CD1c-positive myeloid dendritic cell (primary cell): ENCODE results near the gene TBL1XR1.
"Not testable (repeated sequence)": the region's sequence is repeated elsewhere in the genome, so short reads cannot be mapped to it uniquely, and the experiment has no call there.

Experiments
- DNase-seq: peaks from one replicate; pipeline ENCODE4 v3.0.0-alpha.2; 2016; ENCODE audit errors: extremely low spot score

TBL1XR1 gene

GRCh38 chr3:177141899-177142646, 55.2 kb downstream of the TBL1XR1 start:
- no peak for DNase-seq

- DNase-seq, result no peak
These were observed 55.8 kb downstream of the TBL1XR1 start for GRCh38 chr3:177141471-177141870.

DNA sequence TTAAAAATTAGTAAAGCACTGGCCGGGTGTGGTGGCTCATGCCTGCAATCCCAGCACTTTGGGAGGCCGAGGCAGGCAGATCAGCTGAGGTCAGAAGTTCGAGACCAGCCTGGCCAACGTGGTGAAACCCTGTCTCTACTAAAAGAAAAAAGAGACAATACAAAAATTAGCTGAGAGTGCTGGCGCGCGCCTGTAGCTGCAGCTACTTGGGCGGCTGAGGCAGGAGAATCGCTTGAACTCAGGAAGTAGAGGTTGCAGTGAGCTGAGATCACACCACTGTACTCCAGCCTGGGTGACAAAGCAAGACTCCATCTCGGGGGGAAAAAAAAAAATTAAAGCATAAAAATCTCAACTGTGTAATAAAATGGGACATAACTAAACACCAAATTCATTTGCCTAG, 58.1 kb downstream of the TBL1XR1 start:
- DNase-seq, result not testable (repeated sequence)

DNA sequence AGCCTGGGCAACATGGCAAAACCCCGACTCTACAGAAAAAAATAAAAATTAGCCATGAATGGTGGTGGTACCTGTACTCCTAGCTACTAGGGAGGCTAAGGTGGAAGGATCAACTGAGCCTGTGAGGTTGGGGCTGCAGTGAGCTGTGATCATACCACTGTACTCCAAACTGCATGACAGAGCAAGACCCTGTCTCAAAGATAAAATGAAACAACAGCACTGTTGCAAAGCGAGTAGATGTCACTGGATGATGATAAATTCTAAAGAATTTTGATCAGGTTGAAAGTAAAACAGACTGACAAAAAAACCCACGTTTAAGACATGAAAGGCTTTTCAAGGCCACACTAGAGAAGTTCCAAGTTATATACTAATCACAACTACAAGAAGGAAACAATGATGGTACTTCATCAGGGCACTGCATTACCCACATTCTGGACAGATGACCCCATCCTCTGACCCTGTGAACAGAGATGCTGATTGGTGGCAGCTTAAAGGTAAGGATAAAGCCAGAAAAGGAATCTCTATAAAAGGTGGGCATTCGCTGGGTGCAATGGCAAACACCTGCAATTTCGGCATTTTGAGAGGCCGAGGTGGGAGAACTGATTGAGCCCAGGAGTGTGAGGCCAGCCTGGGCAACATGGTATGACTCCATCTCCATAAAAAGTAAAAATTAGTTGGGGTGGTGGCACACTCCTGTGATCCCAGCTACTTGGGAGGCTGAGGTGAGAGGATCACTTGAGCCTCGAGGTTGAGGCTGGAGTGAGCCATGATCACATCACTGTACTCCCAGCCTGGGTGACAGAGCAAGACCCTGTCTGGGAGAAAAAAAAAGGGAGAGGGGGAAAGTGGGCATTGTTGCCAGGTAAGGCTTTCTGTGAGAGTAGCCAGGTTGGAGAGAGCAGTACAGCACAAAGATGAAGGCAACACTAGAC, 59.2 kb downstream of the TBL1XR1 start:
- no peak for DNase-seq

- DNase-seq, result no peak
These were observed 60.5 kb downstream of the TBL1XR1 start for GRCh38 chr3:177136741-177137140.

DNA sequence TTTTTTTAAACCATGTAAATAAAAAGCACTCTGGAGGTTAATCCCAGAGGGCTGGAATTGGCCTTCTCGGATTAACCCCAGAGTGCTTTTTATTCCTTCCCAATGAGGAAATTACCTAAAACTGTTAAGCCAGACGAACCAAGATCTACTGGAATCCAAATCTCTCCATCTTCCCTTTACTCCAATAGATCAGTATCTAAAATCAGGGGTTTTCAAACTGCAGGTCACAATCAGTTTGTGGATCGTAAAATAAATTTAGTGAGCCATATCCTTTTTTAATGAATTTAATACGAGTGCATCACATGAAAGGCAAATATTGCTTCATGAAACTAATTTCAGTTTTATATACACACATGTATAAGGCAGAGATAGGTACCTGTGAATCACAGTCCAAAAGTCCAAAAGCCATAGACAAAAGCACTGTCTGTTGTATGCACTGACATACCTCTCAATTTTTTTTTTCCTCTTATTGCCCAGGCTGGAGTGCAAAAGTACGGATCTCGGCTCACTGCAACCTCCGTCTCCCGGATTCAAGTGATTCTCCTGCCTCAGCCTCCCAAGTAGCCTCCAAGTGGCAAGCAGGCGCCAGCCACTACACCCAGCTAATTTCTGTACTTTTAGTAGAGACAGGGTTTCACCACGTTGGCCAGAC, 61.3 kb downstream of the TBL1XR1 start:
- DNase-seq, result no peak

DNA sequence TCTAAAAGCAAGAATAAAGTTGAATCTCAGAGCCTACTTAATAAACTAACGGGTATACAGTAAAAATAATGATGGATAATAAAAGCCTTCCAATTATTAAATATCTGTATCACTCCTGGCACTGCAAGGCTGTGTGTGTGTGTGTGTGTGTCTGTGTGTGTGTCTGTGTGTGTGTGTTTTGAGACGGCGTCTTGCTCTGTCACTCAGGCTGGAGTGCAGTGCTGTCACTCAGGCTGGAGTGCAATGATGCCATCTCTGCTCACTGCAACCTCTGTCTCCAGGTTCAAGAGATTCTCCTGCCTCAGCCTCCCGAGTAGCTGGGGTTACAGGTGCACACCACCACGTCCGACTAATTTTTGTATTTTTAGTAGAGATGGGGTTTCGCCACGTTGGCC, 62.5 kb downstream of the TBL1XR1 start:
- no peak for DNase-seq

- peak; percentile 40 for DNase-seq
These were observed 63.1 kb downstream of the TBL1XR1 start for GRCh38 chr3:177133860-177134815.

GRCh38 chr3:177131927-177132636, 65.2 kb downstream of the TBL1XR1 start:
- DNase-seq, result no peak

- no peak for DNase-seq
These were observed 70.3 kb downstream of the TBL1XR1 start for GRCh38 chr3:177127008-177127407.

- DNase-seq, result no peak
These were observed 71.1 kb downstream of the TBL1XR1 start for GRCh38 chr3:177126015-177126773.

DNA sequence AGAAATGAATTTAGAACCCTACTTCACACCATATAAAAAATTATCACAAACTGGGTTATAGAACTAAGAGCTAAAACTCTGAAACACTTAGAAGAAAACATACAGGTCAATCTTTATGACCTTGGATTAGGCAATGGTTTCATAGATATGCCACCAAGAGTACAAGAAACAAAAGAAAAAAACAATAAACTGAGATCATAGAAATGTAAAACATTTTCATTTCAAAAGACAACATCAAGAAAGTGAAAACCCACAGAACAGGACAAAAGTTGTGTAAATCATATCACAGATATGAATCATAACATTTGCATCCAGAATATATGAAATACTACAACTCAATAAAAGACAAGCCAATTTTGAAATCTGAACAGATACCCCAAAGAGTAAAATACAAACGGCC, 72.4 kb downstream of the TBL1XR1 start:
- DNase-seq, result no peak

GRCh38 chr3:177123822-177124221, 73.5 kb downstream of the TBL1XR1 start:
- no peak for DNase-seq

- DNase-seq, result no peak
These were observed 75.0 kb downstream of the TBL1XR1 start for GRCh38 chr3:177122183-177122856.

DNA sequence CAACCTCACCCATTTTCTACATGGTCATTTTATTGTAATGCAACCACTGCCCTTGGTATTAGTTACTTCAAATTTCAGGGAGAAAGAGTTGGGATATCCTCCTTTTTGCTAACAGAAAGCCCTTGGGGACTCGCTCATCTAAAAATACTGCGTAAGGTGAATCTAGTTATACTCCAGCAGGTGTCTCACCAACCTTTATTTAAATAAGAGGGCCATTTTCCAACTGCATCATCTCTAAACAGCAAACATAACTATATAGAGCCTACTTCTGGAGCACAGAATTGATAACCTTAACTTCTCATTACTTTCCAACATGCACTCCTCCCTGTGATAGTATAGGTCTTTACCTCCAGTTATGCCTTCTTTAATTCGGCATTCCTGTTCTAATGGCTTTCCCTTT, 77.5 kb downstream of the TBL1XR1 start:
- no peak for DNase-seq

GRCh38 chr3:177114253-177114652, 83.0 kb downstream of the TBL1XR1 start:
- DNase-seq, result no peak

DNA sequence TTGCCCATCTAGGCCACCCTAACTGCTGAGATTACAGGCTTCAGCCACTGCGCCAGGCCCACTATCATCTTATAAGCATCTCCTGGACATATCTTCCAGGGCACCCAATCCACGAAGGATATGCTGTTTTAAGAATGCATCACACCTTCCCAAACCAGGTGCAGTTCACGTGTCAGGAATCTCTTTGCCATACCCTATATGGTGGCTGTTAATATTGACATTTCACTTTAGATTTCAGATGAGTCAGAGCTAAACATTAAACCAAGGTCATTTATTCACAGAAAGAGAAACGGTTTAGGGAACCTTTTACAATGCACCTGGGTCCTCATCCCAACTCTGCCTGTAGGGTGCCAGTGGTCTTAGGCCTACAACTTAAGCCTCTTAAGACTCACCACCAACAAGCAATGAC, 85.7 kb downstream of the TBL1XR1 start:
- no peak for DNase-seq

- DNase-seq, result no peak
These were observed 86.4 kb downstream of the TBL1XR1 start for GRCh38 chr3:177110895-177111294.

DNA sequence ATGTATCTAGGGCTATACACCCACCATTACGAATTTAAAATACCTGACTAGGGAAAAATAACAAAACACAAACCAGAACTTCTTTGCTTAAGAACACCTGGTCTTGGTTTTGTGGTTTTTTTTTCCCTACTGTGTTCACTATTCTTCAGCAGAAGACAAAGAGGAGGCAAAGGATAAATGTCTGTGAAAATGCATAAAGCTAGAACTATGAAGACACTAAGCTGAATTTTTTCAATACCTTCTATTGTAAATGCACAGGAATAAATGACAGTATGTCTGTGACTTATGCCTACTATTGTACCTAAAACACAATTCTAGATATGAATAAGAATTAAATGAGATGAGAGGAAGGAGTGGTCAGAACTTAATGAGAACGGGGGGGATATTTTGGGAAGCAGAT, 86.9 kb downstream of the TBL1XR1 start:
- no peak for DNase-seq
